ENCODE data around the gene DHTKD1.
A peak's percentile ranks its signal among the peaks of the same experiment; 100 is the strongest.

Gene DHTKD1, protein sequence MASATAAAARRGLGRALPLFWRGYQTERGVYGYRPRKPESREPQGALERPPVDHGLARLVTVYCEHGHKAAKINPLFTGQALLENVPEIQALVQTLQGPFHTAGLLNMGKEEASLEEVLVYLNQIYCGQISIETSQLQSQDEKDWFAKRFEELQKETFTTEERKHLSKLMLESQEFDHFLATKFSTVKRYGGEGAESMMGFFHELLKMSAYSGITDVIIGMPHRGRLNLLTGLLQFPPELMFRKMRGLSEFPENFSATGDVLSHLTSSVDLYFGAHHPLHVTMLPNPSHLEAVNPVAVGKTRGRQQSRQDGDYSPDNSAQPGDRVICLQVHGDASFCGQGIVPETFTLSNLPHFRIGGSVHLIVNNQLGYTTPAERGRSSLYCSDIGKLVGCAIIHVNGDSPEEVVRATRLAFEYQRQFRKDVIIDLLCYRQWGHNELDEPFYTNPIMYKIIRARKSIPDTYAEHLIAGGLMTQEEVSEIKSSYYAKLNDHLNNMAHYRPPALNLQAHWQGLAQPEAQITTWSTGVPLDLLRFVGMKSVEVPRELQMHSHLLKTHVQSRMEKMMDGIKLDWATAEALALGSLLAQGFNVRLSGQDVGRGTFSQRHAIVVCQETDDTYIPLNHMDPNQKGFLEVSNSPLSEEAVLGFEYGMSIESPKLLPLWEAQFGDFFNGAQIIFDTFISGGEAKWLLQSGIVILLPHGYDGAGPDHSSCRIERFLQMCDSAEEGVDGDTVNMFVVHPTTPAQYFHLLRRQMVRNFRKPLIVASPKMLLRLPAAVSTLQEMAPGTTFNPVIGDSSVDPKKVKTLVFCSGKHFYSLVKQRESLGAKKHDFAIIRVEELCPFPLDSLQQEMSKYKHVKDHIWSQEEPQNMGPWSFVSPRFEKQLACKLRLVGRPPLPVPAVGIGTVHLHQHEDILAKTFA

DNA sequence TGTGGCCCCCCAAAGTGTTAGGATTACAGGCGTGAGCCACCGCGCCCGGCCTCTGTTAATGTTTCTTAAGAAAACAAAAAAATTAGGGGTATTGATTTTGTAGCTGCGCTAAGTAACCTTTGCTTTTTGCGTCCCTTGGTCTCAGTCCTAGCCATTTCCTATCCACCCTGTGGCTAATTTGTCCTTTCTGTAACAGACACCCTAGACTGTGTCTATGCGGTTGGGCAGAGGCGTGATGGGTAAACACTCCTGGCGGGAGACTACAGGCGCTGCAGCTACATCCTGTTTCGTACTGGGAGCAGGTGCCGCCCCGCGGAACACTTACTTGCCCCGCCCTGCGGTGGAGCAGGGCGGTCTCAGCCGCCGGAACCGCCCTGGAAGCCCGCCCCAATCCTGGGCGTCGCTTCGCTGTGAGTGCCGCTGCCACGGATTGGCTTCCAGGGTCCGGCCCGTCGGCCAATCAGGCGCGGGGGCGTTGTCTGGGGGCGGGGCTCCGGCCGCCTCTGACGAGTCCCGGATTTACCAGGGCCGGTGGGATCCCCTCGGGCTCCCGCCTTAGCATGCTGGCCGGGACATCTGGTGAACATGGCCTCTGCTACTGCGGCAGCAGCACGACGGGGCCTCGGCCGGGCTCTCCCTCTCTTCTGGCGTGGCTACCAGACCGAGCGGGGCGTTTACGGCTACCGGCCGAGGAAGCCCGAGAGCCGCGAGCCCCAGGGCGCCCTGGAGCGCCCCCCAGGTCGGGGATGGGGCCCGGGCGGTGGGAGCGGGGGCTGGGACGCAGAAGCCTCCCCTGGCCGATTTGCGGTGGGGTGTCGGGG, at the start of gene DHTKD1:
TSS of gene DHTKD1 (plus strand) at position 506 of the 821 bp plus-strand sequence. CDS start at position 586, 80 bp downstream.
- DNase-seq = peak; percentile 99

DNA sequence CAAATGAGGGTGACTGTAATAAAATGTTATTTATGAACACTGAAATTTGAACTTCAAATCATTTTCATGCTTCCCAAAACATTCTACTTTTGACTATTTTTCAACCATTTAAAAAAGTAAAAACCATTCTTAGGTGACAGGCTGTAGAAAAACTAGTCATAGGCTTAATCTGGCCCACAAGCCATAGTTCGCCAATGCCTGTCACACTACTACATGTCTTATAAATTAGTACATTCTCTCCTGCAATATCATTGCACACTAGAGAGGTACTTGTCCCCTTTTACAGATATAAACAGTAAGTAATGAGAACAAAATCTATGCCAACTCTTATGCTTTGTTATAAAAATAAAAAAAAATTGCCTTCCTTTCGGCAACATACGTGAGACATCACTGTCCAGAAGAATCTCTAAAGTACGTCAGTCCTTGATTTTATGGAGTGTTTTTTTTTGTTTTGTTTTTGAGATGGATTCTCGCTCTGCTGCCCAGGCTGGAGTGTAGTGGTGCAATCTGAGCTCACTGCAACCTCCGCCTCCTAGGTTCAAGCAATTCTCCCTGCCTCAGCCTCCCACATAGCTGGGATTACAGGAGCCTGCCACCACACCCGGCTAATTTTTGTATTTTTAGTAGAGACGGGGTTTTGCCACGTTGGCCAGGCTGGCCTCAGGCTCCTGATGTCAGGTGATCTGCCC, 49.3 kb upstream of the DHTKD1 start:
- no peak for DNase-seq

DNA sequence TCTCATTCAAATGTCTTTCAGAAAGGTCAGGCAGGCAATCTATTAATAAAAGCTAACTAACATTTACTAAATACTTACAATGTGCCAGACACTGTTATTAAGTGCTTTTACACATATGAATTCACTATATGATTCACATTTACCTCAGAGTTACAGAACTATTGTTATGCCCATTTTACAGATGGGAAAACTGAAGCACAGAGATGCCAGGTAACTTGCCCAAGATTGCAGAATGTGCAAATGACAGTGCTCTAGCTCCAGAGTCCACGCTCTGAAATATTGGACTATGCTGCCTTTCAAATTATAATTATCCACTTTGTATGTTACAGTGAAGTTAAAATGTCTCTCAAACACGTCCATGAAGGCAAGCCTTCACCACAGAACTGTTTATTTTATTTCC, 48.2 kb upstream of the DHTKD1 start:
- DNase-seq = no peak

DNA sequence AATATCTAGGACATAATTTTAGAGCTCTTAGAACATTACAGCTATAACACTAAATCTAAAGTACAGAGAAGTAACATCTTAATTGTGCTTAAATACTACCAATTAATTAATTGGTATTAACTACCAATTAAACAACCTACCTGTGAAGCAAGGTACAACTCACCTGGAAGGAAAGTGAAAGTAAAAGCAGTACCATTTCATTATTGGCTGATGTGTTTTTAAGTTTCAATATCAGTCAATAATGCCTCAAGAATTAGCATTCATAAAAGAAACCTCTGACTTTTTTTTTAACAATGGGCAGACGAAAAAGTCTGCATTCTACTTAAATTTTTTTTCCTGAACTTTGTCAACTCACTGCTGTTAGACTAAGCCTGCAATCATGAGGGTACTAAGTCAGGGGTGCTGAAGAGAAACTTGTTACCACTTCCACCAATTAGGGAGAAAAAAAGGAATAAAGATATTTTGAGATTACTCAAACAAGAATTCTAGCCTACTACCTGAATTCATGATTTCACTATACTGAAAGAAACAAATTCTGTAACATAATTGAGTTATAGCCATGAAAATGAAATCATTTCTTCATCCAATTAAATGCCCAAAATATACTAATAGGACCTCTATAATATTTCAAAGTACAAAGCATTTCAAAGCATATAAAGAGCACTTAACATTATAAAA, 46.0 kb upstream of the DHTKD1 start:
- no peak for DNase-seq

DNA sequence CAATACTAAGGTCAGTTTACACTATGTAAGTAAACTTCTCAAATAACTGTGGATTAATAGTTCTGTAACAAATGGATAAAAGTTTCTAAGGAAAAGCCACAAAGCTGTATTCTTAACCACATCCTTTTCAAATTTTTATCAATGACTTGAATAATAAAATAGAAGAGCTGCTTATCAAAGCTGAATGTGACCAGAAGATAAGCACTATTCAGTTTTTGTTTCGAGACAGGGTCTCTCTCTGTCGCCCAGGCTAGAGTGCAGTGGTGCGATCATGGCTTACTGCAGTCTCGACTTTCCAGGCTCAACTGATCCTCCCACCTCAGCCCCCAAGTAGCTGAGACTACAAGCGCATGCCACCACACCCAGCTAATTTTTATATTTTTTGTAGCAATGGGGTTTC, 43.2 kb upstream of the DHTKD1 start:
- peak; percentile 48 for DNase-seq

DNA sequence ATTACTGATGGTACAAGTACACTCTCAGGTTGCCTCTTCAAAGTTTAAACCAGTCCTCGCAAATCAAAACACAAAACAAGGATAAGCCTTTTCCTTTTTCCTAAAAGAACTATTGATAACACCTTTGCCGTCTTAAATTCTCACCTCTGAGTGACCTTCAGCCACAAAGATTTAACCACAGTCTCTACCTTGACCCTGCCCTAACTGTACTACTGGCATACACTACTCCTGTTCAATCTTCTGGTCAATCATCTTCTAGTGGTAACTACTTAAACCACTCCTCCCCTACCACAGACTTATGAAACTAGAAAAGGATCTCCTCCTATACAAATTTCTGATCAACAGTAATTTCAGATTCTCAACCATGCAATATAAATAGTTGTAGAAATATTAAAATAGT, 41.2 kb upstream of the DHTKD1 start:
- DNase-seq = no peak

DNA sequence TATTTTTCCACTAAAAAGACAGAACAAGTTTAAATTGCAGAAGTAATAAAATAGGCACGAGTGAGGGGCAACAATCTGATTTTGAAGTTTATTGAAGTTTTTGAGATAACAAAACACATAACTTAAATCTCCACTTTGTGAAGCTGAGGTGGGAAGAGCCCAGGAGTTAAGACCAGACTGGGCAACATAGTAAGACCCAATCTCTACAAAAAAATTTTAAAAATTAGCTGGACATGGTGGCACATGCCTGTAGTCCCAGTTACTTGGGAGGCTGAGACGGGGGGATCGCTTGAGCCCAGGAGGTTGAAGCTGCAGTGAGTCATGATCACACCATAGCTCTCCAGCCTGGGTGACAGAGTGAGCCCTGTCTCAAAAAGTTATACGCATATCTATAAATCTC, 37.4 kb upstream of the DHTKD1 start:
- DNase-seq = no peak

DNA sequence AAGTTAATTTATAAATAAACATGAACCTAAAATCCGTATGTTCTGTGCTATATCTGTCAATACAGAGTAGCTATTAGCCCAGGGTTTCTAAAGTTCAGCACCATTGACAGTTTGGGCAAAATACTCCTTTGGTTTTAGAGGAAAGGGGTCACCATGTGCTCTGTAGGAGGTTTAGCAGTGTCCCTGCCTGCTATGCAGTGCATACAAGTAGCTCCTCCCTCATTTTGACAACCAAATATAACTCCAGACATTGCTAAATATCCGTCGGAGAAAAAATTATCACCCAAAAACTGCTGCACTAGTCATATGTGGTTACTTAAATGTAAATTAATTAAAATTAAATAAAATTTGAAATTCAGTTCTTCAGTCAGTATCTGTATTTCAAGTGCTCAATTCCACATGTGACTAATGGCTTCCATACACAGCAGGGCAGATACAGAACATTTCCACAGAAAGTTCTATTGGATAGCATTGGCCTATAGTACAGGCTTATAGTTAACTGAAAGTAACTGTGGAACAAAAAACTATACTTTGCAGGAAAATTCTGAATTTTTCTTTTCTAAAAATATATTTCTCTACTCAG, 32.6 kb upstream of the DHTKD1 start:
- no peak for DNase-seq

DNA sequence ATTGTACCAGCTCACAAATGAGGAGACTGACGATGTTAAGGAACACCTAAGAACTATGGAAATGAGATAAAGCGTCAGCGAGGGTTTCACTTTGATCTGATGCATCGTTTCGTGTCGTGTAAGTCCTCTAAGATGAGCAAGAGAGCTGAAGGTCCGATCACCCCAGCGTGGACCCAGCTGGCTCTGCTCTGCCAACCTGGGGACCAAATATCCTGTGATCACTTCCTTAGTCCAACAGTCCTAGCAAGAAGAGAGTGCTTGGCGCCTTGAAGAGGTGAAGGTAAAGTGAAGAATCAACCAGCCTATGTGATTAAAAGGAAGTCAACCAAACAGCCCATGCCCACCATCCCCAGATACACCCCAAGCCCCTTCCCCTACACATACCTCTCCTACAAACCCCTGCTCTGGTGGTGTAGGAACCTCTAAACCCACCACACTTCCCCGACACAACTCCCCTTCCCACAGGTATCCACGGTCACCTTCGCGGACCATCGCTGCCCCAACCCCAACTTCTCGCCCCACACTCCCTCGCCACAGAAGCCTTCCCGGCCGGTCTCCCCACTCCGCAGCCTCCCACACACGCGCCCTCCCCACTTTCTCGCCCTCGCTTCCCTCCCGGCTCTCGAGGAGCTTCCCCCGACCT, 26.9 kb upstream of the DHTKD1 start:
- DNase-seq = peak; percentile 73

DNA sequence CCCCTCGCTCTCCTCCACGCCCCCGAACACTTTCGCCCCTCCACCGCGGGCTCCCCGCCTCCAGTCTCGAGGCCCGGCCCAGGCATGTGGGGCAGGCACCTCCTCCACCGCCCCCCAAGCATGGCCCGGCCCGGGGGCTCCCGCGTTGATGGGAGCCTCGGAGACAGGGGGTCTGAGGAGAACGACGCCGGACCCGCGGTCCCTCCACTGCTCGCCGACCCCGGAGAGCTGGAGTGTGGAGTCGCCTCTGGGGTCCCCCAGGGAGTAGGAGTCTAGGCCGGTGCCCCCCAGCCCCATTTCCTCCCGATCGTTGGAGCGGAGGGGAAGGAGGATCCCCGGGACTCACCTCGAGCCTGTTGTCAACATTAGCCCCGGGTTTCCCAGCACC, 26.4 kb upstream of the DHTKD1 start:
- peak; percentile 59 for DNase-seq

DNA sequence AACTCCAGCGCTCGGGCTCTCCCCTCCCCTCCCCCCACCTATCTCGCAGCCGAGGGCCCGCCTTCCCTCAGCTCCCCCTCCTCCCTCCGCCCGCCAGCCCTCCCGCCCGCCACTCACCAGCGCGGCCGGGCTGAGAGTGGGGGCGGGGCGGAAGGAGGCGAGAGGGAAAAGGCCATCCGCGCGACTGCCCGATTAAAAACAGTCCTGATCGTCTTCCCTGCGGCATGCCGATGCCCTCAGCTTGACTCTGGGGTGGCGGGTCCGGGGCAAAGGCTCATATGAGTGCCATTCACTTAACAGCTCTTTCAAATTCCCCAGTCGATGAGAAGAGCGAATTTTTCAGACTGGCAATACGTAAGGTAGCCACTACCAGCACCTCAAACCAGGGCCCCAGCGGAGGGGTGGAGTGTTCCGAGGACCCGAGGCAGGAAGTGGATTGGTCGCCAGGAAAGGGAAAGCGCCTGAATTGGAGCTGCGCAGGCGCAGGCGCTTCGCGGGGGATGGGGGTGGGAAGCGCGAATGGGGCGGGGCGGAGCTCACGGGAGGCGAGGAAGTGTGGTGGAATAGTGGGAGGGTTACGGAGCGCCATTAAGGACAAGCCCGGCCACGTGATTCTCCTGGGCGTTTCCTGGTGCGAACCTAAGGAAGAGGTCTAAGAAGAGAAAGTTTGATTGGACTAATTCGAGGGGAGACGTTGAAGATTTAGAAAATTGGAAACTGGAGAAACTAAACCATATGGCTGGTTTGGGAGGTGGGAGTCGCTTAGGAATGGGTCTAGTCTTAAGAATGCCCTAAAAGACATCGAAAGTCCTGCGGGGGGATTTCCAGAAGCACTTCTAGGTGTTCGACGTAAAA, 25.7 kb upstream of the DHTKD1 start, which contains the start of gene UPF2:
TSS of gene UPF2 (minus strand) at position 13 of the 855 bp plus-strand sequence. CDS start 7,386 bp downstream, outside the sequence.
- DNase-seq = peak; percentile 99

DNA sequence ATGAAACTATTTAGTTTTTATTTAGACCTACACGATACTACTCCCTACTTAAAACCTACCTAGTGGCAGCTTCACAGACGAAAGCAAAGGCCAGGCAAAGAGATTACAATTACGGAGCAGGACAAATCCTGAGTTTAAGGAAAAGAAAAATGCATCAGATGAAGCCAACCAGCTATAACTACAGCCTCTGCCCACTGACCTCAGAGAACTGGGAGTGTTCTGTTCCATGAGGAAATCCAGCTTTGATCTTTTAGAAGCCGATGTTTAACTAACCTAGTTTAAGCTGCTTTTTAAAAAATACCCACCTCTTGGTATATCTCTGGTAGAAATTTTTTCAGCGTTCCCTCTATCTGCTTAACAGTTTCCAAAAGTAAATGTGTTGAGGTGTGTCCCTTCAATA, 23.2 kb upstream of the DHTKD1 start:
- DNase-seq = no peak

DNA sequence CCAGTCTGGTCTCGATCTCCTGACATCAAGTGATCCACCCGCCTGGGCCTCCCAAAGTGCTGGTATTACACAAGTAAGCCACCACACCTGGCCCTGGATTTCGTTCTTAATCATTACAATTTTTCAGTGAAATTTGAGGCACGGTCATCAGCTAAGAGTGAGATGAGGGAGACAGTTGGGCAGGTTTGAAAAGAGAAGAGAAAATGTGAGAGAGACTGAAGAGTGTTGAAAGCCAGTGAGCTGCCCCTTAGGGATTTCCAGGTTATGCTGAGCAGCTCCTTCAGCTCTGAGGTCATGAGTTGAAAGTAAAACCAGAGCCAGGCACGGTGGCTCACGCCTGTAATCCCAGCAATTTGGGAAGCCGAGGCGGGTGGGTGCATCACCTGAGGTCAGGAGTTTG, 20.2 kb upstream of the DHTKD1 start:
- no peak for DNase-seq

DNA sequence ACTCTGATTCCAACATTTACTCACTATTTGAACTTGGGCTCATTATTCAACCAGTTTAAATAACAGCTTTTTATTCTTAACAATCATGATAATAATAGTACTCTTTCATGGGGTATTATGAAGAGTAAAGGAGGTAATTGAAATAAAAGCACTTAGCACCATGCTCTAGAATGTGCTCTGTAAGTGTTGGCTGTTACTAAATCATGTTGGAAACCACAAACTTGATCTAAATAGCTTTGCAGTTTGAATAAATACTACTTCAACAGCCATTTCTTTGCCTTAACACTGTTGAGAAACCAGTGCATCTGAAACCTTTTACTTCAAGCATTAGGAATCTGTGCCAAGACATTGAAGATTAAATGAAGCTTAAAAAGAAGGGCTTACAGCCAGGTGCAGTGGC, 18.2 kb upstream of the DHTKD1 start:
- no peak for DNase-seq

DNA sequence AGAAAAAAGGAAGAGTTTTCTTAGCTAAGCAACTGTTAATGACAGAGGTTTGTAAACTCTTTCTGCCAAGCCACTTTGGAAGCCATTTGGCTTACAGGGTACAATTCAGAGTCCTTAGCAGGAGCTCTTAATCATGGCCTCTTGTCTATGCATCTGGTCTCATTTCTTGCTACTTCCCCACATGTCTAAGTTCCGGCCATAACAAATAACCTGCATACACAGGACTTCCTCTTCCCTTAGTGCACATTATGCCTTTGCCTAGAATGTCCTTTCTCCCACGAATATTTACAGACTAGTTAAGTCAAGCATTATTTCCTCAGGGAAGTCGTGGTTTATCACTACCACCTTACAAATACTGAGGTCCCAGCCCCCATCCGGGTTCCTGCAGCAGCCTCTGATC, 17.5 kb upstream of the DHTKD1 start:
- DNase-seq = peak; percentile 52

DNA sequence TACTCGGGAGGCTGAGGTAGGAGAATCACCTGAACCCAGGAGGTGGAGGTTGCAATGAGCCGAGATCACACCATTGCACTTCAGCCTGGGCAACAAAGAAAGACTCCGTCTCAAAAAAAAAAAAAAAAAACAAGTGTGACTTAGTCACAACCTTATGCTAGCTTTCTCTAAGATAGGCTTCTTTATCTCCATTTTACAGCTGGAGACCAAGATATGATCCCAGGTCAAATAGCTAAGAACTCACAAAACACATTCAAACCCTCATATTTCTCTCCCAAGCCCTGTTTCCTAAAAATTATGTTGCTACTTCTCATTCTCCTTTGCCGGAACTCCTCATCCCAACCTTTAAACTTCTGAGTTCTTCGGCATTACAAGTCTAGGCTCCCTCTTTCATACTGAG, 13.0 kb upstream of the DHTKD1 start:
- DNase-seq = peak; percentile 73

DNA sequence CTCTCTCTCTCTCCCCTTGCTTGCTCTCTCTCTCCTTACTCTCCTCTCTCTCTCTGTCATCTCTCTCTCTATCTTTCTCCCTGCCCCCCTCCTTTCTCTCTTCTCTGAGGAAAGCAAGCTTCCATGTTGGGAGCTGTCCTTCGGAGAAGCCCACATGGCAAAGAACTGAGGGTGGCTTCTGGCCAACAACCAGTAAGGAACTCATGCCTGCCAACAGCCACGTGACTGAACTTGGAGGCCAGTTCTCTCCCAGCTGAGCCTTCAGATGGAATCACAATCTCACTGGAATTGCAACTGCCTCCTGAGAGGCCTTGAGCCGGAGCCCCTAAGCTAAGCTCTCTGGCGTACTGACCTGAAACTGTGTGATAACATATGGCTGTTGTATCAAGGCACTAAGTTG, 12.0 kb upstream of the DHTKD1 start:
- no peak for DNase-seq

DNA sequence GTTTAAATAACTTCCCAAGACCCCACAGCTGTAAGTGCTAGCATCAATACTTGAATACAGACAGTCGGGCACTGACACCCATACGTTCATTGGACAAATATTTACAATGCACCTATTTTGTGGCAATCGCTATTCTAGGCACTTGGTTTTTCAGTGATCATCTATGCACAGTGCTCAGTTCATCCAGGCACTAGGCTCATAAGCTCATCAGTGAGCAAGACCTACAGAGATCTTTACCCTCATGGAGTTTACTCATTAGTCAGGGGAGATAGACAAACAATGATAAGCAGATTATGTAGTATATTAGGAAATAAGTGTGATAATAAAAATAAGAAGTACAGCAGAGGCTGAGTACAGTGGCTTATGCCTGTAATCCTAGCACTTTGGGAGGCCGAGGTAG, 7.6 kb upstream of the DHTKD1 start:
- no peak for DNase-seq

DNA sequence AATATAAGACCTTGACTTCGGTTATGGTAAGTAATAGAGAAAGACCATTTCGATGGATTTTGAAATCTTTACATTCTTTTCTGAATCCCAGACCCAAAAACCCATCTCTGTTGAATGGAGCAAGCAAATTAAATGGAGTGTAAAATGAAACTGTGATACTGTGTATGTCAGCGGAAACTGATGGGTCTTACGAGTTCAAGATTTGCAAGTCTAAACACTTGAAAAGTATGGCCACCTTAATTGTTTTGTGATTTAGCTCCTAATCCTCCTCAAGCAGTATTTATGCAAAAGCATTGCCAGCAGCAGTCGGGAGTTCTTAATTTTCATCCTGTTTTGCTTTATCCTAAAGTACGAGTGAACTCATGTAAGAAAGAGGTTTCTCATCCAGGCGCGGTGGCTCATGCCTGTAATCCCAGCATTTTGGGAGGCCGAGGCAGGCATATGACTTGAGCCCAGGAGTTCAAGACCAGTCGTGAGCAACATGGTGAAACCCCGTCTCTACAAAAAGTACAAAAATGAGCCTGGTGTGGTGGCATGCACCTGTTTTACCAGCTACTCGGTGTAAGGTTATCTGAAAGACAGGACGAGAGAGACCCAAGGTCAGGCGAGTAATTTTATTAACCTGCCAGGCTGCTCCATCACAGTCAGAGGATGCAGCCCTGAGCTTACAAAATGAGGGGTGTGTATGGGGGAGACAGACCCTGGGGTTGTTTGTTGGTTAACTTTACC, 5.8 kb upstream of the DHTKD1 start:
- DNase-seq = peak; percentile 60

All from OCI-M1 (cell line).